GM10266 (cell line): ENCODE data around the gene UNC5C.

ENCODE experiments used
- DNase-seq: peaks from one replicate; pipeline ENCODE4 v3.0.0; 2012; ENCODE audit errors: extremely low spot score
- CTCF ChIP-seq: IDR thresholded peaks from 2 replicates; pipeline ENCODE4 v1.5.1; 2012; ENCODE audit warnings: mild to moderate bottlenecking, low read depth; ENCODE audit not compliant: control insufficient read depth, insufficient read depth; ENCODE audit errors: missing control alignments

Gene UNC5C

DNA sequence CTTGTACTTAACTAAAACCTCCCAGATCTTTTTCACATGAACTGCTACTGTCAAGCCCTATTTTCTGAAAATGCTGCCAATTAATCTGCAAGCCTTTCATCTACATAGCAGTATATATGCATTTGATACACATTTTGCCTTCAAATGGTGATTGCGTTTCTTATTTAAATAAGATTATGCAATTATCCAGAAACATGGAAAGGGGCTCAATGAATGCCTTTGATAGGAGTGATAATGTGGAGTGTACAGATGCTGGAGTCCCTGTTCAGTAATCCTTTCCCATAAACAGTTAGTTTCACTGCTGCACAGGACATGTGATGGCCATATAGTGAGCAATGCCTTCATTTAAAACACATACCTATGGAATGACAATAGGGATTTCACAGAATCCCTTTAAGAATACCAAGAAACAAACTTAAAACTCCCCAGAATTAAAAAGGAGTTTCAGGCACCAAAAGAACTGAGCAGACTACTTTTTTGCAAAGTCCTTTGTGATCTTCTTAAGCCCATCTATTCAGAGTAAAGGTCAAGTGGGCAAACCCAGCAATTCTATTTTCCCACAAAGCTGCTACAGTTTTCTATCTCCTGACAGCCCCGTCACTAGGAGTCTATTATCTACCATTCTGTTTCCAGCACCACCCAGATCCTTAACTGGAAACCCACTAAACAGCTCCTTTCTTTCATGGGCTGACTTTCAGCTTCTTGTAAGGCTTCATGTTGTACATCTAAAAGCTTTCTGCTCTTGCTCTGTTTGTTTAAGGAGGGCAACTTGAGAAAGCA is 120.3 kb downstream of the UNC5C start:
- no peak for TF ChIP-seq CTCF

DNA sequence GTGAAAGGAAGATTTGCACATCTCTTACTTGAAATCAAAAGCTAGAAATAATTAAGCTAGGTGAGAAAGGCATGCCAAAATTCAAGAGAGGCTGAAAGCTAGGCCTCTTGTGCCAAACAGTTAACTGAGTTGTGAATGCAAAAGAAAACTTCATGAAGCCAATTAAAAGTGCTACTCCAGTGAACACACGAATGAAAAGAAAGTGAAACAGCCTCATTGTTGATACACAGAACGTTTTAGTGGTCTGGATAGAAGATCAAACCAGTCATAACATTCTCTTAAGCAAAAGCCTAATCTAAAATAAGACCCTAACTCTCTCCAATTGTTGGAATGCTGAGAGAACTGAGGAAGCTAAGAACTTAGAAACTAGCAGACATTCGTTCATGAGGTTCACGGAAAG is 122.3 kb downstream of the UNC5C start:
- no peak for TF ChIP-seq CTCF
- DNase-seq = no peak

More for the DNA sequence above, 120.3 kb downstream of the UNC5C start:
- DNase-seq = no peak

DNA sequence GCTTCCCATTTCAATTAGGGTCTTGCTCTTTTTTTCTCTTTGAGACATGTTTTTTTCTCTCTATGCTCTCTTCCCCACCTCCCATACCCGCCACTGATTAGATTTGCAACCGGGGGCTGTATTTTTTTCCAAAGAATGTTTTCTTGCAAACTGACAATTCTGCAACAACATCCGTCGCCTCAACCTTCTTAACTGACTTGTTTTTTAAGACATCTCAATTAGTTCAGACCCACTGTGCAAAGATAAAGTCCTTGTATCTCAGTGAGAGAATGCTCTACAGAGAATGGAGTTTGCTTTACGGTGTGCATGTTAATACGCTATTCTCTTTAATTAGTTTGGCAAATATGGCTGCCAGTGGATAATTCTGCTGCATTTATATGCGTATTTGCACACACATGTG is 126.3 kb downstream of the UNC5C start:
- DNase-seq = no peak
- TF ChIP-seq CTCF = no peak

- no peak for TF ChIP-seq CTCF
- no peak for DNase-seq
Measured at GRCh38 chr4:95421869-95422268, 126.9 kb downstream of the UNC5C start.

- no peak for TF ChIP-seq CTCF
Measured at GRCh38 chr4:95417531-95417930, 131.2 kb downstream of the UNC5C start.

GRCh38 chr4:95415346-95415771 is 133.4 kb downstream of the UNC5C start:
- DNase-seq = no peak
- TF ChIP-seq CTCF = no peak

More at GRCh38 chr4:95417531-95417930, 131.2 kb downstream of the UNC5C start:
- no peak for DNase-seq

- DNase-seq = no peak
- TF ChIP-seq CTCF = no peak
Measured at GRCh38 chr4:95411371-95412088, 137.2 kb downstream of the UNC5C start.
